22Rv1 (cell line): ENCODE data around the gene CLCF1.

ENCODE experiments used
- CTCF ChIP-seq: fragments of 450-650 bp; IDR thresholded peaks from 2 replicates; pipeline ENCODE4 v1.5.1; 2017; ENCODE audit warnings: mild to moderate bottlenecking
- ZFX ChIP-seq: fragments of 450-650 bp; IDR thresholded peaks from 2 replicates; pipeline ENCODE4 v1.6.1; 2017; ENCODE audit warnings: antibody characterized with exemption, borderline replicate concordance

DNA sequence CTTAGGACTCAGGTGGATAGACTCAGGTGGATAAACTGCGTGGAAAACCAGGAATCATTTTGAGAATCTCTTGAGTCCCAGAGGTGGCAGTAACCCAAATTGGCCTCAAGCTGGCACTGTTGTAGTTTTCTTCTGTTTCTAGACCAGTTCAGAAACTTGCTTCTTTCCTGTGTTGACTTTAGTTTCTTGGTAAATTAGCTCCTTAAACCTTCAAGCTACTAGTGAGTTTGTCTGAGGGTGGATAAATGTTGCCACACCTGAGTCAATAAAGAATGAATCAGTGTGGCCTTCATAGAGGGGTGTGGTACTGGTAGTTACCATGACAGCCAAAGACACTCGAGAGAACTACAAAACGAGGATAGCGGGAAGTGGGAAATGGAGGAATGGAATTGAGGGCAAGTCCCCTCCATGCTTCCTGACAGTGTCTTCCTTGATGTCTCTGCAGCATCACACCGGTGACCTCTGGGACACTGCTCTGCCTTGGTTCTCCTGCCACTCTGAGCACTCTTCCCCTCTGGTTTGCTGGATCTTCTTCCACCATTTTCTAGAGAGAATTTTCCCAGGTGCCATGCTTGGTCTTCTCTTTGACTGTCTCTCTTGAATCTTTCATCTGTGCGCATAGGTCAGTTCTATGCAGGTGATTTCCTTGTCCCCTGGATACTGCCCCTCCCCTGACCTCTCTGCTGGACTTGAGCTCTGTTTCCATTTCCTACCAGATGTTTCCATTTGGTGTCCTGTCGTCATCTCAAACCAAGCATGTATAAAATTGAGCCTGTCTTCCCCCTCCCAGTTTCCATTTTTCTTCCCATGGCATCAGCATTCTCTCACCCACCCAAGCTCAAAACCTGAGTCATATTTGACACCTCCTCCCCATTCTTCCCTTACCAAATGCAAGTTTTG lies 27.2 kb downstream of the CLCF1 start:
- TF ChIP-seq CTCF (peak; percentile 88), ZFX (no peak)
